Measurements from ENCODE around the gene SCUBE1.

GRCh38 chr22:43188829-43189545 is 154.2 kb downstream of the SCUBE1 start:
- TF ChIP-seq, protein P1, sequence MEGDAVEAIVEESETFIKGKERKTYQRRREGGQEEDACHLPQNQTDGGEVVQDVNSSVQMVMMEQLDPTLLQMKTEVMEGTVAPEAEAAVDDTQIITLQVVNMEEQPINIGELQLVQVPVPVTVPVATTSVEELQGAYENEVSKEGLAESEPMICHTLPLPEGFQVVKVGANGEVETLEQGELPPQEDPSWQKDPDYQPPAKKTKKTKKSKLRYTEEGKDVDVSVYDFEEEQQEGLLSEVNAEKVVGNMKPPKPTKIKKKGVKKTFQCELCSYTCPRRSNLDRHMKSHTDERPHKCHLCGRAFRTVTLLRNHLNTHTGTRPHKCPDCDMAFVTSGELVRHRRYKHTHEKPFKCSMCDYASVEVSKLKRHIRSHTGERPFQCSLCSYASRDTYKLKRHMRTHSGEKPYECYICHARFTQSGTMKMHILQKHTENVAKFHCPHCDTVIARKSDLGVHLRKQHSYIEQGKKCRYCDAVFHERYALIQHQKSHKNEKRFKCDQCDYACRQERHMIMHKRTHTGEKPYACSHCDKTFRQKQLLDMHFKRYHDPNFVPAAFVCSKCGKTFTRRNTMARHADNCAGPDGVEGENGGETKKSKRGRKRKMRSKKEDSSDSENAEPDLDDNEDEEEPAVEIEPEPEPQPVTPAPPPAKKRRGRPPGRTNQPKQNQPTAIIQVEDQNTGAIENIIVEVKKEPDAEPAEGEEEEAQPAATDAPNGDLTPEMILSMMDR (IDR thresholded peaks at IDR 0.05; ENCODE audit: poor library complexity) = no peak
- no peak for TF ChIP-seq EZH2 (IDR thresholded peaks at IDR 0.05; ENCODE audit: borderline replicate concordance)
- no peak for TF ChIP-seq EZH2phosphoT487 (IDR thresholded peaks at IDR 0.05; ENCODE audit: low read depth, severe bottlenecking, unreplicated experiment)
